HEK293 (cell line): ENCODE data around the gene BICC1.

Experiments used
- CTCF ChIA-PET: fragments of 350-600 bp; formaldehyde crosslinking; extraction: SDS; loops from one replicate; lab custom pipeline; 2021; ENCODE audit warnings: antibody characterized with exemption; lab: Yijun Ruan, JAX
- POLR2A ChIA-PET: fragments of 300-600 bp; formaldehyde crosslinking; extraction: SDS; loops from one replicate; lab custom pipeline; 2020; ENCODE audit warnings: antibody characterized with exemption, inconsistent platforms; lab: Yijun Ruan, JAX
- H3K27ac ChIP-seq: fragments of 200-500 bp; sonication (Bioruptor generic); 2 replicates; pipeline ENCODE4 v1.5.1; 2014; ENCODE audit warnings: low read depth, low read length, control low read depth, inconsistent platforms; ENCODE audit errors: extremely low read depth
- H3K36me3 ChIP-seq, 2 experiments: fragments of 200-500 bp in 1 of 2; sonication (Bioruptor generic) in 1 of 2; 1 replicate in 1 of 2; 2 replicates in 1 of 2; pipeline ENCODE4 v1.5.1; 2014 to 2017; ENCODE audit warnings: inconsistent platforms in 2 of 2, low read length in 2 of 2; ENCODE audit not compliant: control insufficient read depth in 2 of 2, insufficient read depth in 1 of 2
- H3K4me1 ChIP-seq: fragments of 200-500 bp; sonication (Bioruptor generic); 2 replicates; pipeline ENCODE4 v1.5.1; 2014; ENCODE audit warnings: mild to moderate bottlenecking, low read length, inconsistent platforms; ENCODE audit not compliant: control insufficient read depth, insufficient read depth
- H3K4me3 ChIP-seq: 2 replicates; pipeline ENCODE4 v1.5.1; 2011; ENCODE audit warnings: low read depth, mild to moderate bottlenecking, control low read depth, low read length, moderate library complexity
- H3K9me3 ChIP-seq: fragments of 200-500 bp; sonication (Bioruptor generic); 2 replicates; pipeline ENCODE4 v1.5.1; 2014; ENCODE audit warnings: low read depth, low read length, inconsistent platforms; ENCODE audit not compliant: control insufficient read depth, insufficient read depth
- EGR2 ChIP-seq: fragments of 450-650 bp; formaldehyde crosslinking; IDR thresholded peaks from 2 replicates; pipeline ENCODE4 v1.5.1; 2016; ENCODE audit warnings: low read depth, missing biosample characterization, missing genetic modification characterization
- KLF9 ChIP-seq: fragments of 450-650 bp; formaldehyde crosslinking; IDR thresholded peaks from 2 replicates; pipeline ENCODE4 v1.5.1; 2016; ENCODE audit warnings: missing biosample characterization, missing genetic modification characterization, low read depth
- PRDM1 ChIP-seq: fragments of 450-650 bp; formaldehyde crosslinking; IDR thresholded peaks from 2 replicates; pipeline ENCODE4; 2016; ENCODE audit warnings: missing biosample characterization, missing genetic modification characterization
- SCRT1 ChIP-seq: fragments of 450-650 bp; formaldehyde crosslinking; IDR thresholded peaks from 2 replicates; pipeline ENCODE4 v1.5.1; 2016; ENCODE audit warnings: missing biosample characterization, missing genetic modification characterization, borderline replicate concordance
- SP7 ChIP-seq: fragments of 450-650 bp; formaldehyde crosslinking; IDR thresholded peaks from 2 replicates; pipeline ENCODE4 v1.5.1; 2016; ENCODE audit warnings: missing biosample characterization, missing genetic modification characterization
- TCF7L2 ChIP-seq: IDR thresholded peaks from 2 replicates; pipeline ENCODE4 v1.6.1; 2011; ENCODE audit warnings: low read depth, mild to moderate bottlenecking, inconsistent platforms, low read length, moderate library complexity, borderline replicate concordance
- ZBTB20 ChIP-seq: fragments of 450-650 bp; formaldehyde crosslinking; IDR thresholded peaks from 2 replicates; pipeline ENCODE4 v1.5.1; 2016; ENCODE audit warnings: missing biosample characterization, missing genetic modification characterization
- ZBTB6 ChIP-seq: fragments of 450-650 bp; formaldehyde crosslinking; IDR thresholded peaks from 2 replicates; pipeline ENCODE4 v1.5.1; 2017; ENCODE audit warnings: missing biosample characterization, missing genetic modification characterization
- ZNF157 ChIP-seq: fragments of 450-650 bp; formaldehyde crosslinking; IDR thresholded peaks from 2 replicates; pipeline ENCODE4 v1.5.1; 2016; ENCODE audit warnings: missing biosample characterization, missing genetic modification characterization
- ZNF2 ChIP-seq: fragments of 450-650 bp; formaldehyde crosslinking; IDR thresholded peaks from 2 replicates; pipeline ENCODE4 v1.5.1; 2016; ENCODE audit warnings: missing biosample characterization, missing genetic modification characterization
- ZNF211 ChIP-seq: fragments of 450-650 bp; formaldehyde crosslinking; IDR thresholded peaks from 2 replicates; pipeline ENCODE4 v1.5.1; 2016; ENCODE audit warnings: low read depth, missing biosample characterization, missing genetic modification characterization
- ZNF391 ChIP-seq: fragments of 450-650 bp; formaldehyde crosslinking; IDR thresholded peaks from 2 replicates; pipeline ENCODE4 v1.5.1; 2016; ENCODE audit warnings: low read depth, missing biosample characterization, missing genetic modification characterization, borderline replicate concordance
- ZNF544 ChIP-seq: fragments of 450-650 bp; formaldehyde crosslinking; IDR thresholded peaks from 2 replicates; pipeline ENCODE4 v1.5.0; 2017; ENCODE audit warnings: missing biosample characterization, missing genetic modification characterization
- ZNF560 ChIP-seq: fragments of 450-650 bp; formaldehyde crosslinking; IDR thresholded peaks from 2 replicates; pipeline ENCODE4 v1.5.1; 2017; ENCODE audit warnings: missing biosample characterization, missing genetic modification characterization, borderline replicate concordance
- ZNF626 ChIP-seq: fragments of 450-650 bp; sonication (Bioruptor Pico); formaldehyde crosslinking; IDR thresholded peaks from 2 replicates; pipeline ENCODE4 v1.5.1; 2018; ENCODE audit warnings: missing biosample characterization, missing genetic modification characterization, inconsistent platforms
- ZNF776 ChIP-seq: fragments of 450-650 bp; formaldehyde crosslinking; IDR thresholded peaks from 2 replicates; pipeline ENCODE4 v1.5.0; 2017; ENCODE audit warnings: missing biosample characterization, missing genetic modification characterization, borderline replicate concordance
- TF ChIP-seq, protein P1 (sequence below): fragments of 450-650 bp; formaldehyde crosslinking; conservative IDR thresholded peaks from 2 replicates; pipeline ENCODE4 v1.5.1; 2016; ENCODE audit warnings: low read depth, missing biosample characterization, missing genetic modification characterization
- TF ChIP-seq, protein P2 (sequence below): fragments of 450-650 bp; IDR thresholded peaks from 2 replicates; pipeline ENCODE4 v1.5.1; 2018; ENCODE audit warnings: missing biosample characterization, missing genetic modification characterization

The BICC1 gene

DNA sequence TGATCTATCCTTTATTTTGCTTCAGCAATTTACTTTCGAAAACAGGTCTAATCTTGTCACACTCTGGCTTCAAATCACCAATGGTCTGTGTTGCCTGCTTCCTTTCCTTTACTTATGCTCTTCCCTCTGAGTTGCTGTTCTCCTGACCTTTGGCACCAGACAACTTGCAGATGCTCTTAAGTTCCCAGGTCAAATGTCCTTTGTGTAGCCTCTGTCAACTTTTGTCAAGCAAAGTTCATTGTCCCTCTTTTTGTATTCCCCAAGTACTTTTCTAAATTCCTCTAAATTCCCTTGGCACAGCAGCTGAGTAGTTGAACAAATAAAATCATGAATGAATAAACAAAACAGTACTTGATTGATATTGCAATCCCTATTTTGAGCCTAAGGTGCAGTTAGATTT lies 289.4 kb downstream of the BICC1 start (continued):
- no peak for TF ChIP-seq SCRT1 (tag by site-specific recombination)
- TF ChIP-seq SP7 (tag by site-specific recombination) = no peak
- TF ChIP-seq ZNF391 (tag by site-specific recombination) = no peak
- TF ChIP-seq, protein P1, sequence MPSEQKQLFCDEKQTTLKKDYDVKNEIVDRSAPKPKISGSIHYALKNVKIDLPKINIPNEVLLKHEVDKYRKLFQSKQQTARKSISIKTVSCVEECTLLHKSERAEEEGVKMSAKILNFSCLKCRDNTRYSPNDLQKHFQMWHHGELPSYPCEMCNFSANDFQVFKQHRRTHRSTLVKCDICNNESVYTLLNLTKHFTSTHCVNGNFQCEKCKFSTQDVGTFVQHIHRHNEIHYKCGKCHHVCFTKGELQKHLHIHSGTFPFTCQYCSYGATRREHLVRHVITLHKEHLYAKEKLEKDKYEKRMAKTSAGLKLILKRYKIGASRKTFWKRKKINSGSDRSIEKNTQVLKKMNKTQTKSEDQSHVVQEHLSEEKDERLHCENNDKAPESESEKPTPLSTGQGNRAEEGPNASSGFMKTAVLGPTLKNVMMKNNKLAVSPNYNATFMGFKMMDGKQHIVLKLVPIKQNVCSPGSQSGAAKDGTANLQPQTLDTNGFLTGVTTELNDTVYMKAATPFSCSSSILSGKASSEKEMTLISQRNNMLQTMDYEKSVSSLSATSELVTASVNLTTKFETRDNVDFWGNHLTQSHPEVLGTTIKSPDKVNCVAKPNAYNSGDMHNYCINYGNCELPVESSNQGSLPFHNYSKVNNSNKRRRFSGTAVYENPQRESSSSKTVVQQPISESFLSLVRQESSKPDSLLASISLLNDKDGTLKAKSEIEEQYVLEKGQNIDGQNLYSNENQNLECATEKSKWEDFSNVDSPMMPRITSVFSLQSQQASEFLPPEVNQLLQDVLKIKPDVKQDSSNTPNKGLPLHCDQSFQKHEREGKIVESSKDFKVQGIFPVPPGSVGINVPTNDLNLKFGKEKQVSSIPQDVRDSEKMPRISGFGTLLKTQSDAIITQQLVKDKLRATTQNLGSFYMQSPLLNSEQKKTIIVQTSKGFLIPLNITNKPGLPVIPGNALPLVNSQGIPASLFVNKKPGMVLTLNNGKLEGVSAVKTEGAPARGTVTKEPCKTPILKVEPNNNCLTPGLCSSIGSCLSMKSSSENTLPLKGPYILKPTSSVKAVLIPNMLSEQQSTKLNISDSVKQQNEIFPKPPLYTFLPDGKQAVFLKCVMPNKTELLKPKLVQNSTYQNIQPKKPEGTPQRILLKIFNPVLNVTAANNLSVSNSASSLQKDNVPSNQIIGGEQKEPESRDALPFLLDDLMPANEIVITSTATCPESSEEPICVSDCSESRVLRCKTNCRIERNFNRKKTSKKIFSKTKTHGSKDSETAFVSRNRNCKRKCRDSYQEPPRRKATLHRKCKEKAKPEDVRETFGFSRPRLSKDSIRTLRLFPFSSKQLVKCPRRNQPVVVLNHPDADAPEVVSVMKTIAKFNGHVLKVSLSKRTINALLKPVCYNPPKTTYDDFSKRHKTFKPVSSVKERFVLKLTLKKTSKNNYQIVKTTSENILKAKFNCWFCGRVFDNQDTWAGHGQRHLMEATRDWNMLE (tag by site-specific recombination) = no peak
- no peak for TF ChIP-seq PRDM1
- TF ChIP-seq TCF7L2 = no peak
- no peak for TF ChIP-seq ZBTB6 (tag by site-specific recombination)

- no peak overlapping the region for H3K4me3 ChIP-seq
- no peaks in the 10 kb centered on the region for H3K4me1 ChIP-seq
- CTCF ChIA-PET = interaction anchor here (0.6 to 0.9 kb wide), 2 partner anchors 11 to 71 kb away, joined by 3 read pairs; no protein-coding TSS in a partner anchor
- no peaks in the 10 kb centered on the region for H3K9me3 ChIP-seq
- H3K36me3 ChIP-seq = peaks cover 0 to 6% of the 10 kb centered on the region in 2 experiments; a peak in 2 of 3 replicates
- H3K27ac ChIP-seq = no peak overlapping the region
- TF ChIP-seq EGR2 (no peak), ZNF544 (tag by site-specific recombination) (no peak), ZNF211 (tag by site-specific recombination) (no peak), ZNF776 (no peak), ZBTB20 (tag by site-specific recombination) (no peak), ZNF626 (tag by site-specific recombination) (no peak), ZNF560 (no peak), ZNF2 (tag by site-specific recombination) (no peak), ZNF157 (no peak), KLF9 (tag by site-specific recombination) (no peak)
- TF ChIP-seq, protein P2, sequence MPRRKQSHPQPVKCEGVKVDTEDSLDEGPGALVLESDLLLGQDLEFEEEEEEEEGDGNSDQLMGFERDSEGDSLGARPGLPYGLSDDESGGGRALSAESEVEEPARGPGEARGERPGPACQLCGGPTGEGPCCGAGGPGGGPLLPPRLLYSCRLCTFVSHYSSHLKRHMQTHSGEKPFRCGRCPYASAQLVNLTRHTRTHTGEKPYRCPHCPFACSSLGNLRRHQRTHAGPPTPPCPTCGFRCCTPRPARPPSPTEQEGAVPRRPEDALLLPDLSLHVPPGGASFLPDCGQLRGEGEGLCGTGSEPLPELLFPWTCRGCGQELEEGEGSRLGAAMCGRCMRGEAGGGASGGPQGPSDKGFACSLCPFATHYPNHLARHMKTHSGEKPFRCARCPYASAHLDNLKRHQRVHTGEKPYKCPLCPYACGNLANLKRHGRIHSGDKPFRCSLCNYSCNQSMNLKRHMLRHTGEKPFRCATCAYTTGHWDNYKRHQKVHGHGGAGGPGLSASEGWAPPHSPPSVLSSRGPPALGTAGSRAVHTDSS (tag by site-specific recombination) = no peak
- POLR2A ChIA-PET = no interaction called here
These were observed 293.7 kb downstream of the BICC1 start for GRCh38 chr10:58806323-58806722.
